NCI-H2171 treated with DMSO at 0.1 percent for 48 hours (cell line): Measurements from ENCODE around the gene RALB.
"Not testable (repeated sequence)": the region's sequence is repeated elsewhere in the genome, so short reads cannot be mapped to it uniquely, and the experiment has no call there.

ENCODE experiments used
- DNase-seq: peaks from one replicate; lab custom pipeline; 2025; lab: John Stamatoyannopoulos, UW

The RALB gene

DNA sequence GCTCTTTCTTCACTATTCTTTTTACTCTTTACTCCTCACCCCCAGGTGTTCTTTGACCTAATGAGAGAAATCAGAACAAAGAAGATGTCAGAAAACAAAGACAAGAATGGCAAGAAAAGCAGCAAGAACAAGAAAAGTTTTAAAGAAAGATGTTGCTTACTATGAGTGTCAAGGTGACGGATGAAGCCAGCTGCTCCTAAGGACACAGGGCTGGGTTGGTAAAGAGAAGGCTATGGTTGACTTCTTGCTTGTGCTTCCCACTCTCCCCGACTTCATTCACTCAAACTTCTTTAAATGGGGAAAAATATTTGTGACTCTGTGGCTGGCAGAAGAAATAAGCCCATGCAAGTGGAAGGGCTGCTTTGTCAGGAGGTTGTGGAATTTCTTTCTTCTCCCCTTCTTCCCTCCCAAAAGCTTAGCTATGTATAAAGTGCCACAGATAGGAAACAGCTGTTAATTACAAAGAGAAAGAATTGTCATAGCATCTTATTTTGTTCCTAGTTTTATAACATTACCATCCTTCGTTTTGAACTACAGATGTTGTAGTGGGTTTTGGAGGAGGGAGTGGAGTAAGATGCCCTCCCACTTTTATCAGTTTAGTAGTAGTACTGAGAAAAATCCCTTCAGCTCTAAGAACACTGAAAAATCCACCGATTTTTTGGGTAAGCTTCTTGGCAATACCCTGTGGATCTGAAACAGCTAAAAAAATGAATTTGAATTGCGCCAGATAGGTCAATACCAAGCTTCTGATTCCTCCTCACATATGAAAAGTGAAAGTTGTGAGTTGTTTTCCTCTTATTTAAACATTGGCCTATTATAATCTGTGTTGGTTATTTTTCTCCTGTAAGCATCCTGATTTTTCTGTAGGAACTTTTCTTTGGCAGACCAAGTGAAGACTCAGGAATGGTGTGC is 40.7 kb downstream of the RALB start:
- no peak for DNase-seq

DNA sequence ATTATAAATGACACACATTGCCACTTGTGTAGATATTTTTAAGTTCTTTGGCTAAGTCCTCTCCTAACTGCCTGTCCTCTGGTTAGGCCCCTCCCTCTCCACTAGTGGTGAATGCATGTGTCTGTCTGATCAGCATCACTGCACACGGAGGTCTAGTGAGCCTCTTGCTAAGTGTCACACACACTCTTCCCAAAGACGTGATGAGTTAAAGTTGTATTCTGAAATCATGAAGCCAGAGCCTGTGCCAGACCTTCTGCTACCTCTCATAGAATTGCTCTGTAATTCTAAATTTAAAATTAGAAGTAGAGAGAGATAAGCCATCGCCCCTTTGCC is 41.3 kb downstream of the RALB start:
- no peak for DNase-seq

- DNase-seq = no peak
These were observed 45.7 kb downstream of the RALB start for GRCh38 chr2:120298173-120298835.

GRCh38 chr2:120299004-120299403 is 46.4 kb downstream of the RALB start:
- DNase-seq = no peak

DNA sequence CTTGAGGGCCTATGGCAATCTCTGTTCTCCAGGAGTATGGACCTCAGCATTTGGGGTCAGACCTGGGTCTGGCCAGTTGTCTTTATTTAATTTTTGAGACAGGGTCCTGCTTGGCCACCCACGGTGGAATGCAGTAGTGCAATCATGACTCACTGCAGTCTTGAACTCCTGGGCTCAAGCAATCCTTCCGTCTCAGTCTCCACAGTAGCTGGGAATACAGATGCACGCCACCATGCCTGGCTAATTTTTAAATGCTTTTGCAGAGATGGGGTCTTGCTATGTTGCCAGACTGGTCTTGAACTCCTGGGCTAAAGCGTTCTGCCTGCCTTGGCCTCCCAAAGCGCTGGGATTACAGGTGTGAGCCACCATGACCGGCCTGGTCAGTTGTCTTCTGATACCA is 46.9 kb downstream of the RALB start:
- no peak for DNase-seq

GRCh38 chr2:120300385-120300784 is 47.7 kb downstream of the RALB start:
- no peak for DNase-seq

DNA sequence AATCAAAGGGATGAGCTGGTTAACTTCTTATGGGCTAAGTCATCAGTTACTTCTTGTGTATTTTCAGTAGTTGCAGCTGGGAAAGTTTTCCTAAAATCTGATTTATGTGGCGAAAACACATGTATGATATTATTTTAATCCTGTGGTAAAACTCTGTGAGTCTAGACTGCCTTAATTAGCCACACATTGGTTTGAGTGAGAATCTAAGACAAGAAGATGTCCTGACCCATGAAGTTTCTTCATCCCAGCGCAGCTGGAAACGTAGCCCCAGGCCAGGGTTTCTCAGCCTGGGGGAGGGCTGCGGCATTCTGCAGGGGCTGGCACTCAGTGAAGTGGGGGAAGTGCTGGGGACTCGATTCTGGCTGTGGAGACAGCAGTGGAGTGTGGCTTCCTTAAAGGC is 48.6 kb downstream of the RALB start:
- DNase-seq = no peak

DNA sequence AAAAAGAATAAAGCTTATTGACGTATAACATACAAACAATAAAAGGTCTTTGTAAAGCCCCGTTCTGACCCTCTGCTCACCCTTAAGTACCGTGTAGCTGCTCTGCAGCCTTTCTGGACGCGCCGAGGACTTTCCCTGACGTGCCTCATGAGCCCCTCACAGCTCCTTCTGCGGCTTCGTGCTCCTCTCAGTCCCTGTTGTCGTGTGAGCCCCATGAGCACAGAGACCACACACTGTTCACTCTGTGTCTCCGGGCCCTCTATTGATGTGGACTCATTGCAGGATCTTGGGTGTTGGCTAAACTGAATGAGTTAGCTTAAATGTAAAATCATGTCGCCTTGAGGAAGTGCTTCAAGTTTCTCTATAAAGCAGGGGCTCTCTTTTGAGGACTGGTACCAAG is 49.6 kb downstream of the RALB start:
- no peak for DNase-seq

DNA sequence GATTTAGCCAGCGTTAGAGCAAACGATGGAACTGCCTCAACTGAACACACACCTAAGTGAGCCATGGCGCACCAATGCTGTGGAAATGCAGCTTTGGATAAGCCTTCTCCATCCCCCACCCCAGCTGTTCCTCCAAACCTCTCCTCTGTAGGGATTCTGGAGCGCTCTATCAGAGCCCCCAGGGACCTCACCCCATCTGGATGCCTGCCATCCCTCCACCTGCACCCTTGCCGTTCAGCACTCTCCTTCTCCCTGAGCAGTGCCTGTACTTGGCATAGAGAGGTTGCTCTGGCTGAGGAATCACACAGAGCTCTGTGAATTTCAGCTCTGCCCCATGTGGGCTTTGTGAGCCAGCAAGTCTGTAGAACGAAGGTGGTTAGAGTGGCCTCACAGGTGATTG is 50.5 kb downstream of the RALB start:
- DNase-seq = peak; percentile 92

- peak; percentile 5 for DNase-seq
These were observed 52.6 kb downstream of the RALB start for GRCh38 chr2:120305296-120305695.

DNA sequence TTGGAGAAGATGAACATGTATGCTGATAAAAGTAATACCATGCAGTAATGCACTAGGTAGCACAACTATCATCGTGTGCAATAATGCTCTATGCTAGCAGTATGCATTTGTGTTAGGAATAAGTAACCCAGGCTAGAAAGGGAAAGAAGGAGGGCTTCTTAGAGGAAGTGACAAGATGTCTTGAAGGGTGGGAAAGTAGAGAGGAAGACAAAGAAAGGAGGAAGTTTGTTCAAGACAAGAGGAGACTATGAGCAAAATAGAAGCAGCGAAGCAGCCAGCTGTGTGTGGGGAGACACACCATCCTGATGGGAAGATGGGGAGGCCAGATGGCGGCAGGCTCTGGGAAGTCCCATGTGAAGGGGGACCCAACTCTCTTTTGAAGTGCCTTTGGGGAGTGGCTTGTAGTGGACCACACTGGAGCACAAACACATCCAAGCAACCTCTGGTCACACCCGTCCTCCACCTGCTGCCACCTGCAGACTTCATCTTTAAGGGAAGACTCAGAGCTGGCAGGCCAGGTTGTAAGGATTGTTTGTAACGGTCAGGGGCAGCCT is 53.4 kb downstream of the RALB start:
- DNase-seq = no peak

- peak; percentile 84 for DNase-seq
These were observed 54.8 kb downstream of the RALB start for GRCh38 chr2:120307482-120307881.

GRCh38 chr2:120308038-120308910 is 55.6 kb downstream of the RALB start:
- no peak for DNase-seq

GRCh38 chr2:120310136-120310535 is 57.5 kb downstream of the RALB start:
- DNase-seq = no peak

DNA sequence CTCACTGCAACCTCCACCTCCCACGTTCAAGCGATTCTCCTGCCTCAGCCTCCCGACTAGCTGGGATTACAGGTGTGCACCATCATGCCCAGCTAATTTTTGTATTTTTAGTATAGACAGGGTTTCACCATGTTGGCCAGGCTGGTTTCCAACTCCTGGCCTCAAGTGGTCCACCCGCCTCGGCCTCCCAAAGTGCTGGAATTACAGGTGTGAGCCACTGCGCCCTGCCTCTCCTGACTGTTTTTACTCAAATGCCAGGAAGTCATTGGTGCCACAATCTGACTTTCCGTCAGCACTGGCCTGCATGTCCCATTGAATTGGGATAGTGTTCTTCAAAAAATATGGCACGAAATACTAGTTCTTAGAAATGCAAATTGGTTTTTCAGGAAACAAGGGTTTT is 58.2 kb downstream of the RALB start:
- DNase-seq = not testable (repeated sequence)

- DNase-seq = no peak
These were observed 59.4 kb downstream of the RALB start for GRCh38 chr2:120312076-120312475.

DNA sequence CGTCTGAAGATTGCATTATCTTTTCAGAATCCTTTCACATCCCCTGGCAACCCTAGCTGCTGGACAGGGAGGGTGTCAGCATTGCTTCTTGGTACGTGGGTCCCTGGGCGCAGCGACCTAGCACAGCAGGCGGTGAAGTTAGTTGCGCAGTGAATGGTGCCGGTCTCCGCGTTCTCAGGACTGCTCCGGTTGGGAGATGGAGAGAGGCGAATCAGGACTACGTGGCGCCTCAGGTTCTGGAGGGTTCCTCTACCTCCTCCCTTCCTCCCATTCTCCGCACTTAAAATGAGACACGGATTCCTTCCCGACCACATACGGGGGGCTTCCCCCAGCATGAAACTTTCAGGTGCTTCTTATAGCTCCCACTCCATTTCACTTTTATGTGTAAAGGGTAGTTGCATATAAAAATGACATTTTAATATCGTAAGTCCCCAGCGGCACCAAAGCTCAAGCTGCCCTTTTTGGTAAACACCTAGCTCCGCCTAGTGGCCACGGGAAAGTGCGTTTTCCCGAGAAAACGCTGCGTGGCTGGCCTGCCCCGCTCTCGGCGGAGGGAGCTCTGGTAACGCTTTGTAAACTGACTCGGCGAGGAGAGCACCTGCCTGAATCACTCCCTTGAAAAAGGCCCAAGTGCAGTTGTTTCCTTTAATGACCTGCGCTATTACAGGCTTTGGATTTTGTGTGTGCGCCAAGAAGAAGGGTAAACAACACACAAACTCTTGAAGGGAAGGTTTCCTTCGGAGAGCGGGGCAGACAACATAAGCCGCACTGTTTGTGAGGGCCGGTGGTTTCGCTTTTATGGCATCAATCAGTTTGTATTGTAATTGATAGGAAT is 60.4 kb downstream of the RALB start:
- peak; percentile 83 for DNase-seq

GRCh38 chr2:120313695-120314615 is 61.3 kb downstream of the RALB start:
- no peak for DNase-seq

DNA sequence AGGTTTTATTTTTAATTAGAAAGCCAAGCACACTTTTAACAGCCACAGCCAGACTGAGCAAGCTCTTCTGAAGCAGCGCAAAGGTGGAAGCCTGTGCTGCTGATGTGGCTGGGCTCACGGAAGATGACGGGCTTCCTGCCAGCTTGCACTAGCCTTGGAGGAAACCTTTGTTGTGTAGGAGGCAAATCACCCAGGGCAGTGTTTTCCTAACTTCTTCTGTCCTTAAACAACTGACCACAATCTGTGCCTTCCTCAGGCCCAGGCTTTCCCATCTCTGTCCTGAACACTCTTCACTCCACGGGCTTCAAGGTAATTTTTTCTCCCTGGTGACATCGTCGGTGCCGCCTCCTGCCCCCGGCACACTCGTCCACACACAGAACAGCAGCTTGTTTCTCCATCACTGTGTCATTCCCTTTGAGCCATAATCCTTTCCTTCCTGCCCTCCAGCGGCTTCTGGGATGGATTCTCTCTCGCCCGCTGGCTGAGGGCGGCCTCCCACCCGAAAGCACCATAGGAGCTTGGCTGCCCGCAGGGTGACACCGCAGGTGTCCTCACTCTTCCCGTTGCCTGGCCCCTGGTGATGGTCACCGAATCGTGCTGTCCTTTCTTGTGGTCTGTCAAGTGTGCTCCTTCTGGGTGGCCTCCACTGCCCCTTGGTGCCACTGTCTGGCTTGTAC is 62.2 kb downstream of the RALB start:
- DNase-seq = no peak
